Panc1 (cell line): ENCODE data around the gene FHAD1. TPM values are rescaled to one million over a fixed set of nuclear protein-coding genes. Genes with fewer than 3 reads are reported as not detected.
A peak's percentile ranks its signal among the peaks of the same experiment; 100 is the strongest.

Source experiments
- ATAC-seq: fragments of 200-7000 bp; cut with Tn5 transposase; 2 replicates; pipeline ENCODE4 v1.9.1; 2020; ENCODE audit warnings: mild to moderate bottlenecking, moderate library complexity
- BruUV-seq: library from RNA; stranded (reverse); fragments of 400-500 nt; replicated peaks from 2 replicates; lab custom pipeline; 2021; lab: Mats Ljungman, UMichigan
- CTCF ChIA-PET: fragments of 300-600 bp; sonication (Branson Sonifier 250); formaldehyde crosslinking; loops from one replicate; lab custom pipeline; 2022; ENCODE audit warnings: antibody characterized with exemption; lab: Charles Lee
- POLR2A ChIA-PET: fragments of 300-600 bp; sonication (Branson Sonifier 250); formaldehyde crosslinking; loops from one replicate; lab custom pipeline; 2022; ENCODE audit warnings: antibody characterized with exemption; lab: Charles Lee
- DNase-seq: peaks from one replicate; pipeline ENCODE4 v3.0.0-alpha.2; 2010; ENCODE audit warnings: low read depth, low spot score
- H3K27ac ChIP-seq: 2 replicates; pipeline ENCODE4 v1.5.1; 2011; ENCODE audit warnings: mild to moderate bottlenecking, low read length, inconsistent platforms
- H3K27me3 ChIP-seq: fragments of 200-500 bp; sonication (Bioruptor generic); 2 replicates; pipeline ENCODE4 v1.6.0; 2014; ENCODE audit warnings: low read length, inconsistent platforms; ENCODE audit not compliant: control insufficient read depth, insufficient read depth
- H3K36me3 ChIP-seq: fragments of 200-500 bp; sonication (Bioruptor generic); 2 replicates; pipeline ENCODE4 v1.5.1; 2014; ENCODE audit warnings: inconsistent platforms, mild to moderate bottlenecking, low read length, moderate library complexity; ENCODE audit not compliant: control insufficient read depth, insufficient read depth
- H3K4me1 ChIP-seq: 2 replicates; pipeline ENCODE4 v1.5.1; 2011; ENCODE audit warnings: inconsistent platforms, mild to moderate bottlenecking, low read length, moderate library complexity; ENCODE audit not compliant: control insufficient read depth, insufficient read depth
- H3K4me3 ChIP-seq, 2 experiments: 2 replicates each; pipeline ENCODE4 v1.5.1; 2011 to 2012; ENCODE audit warnings: low read depth in 2 of 2, low read length in 2 of 2, mild to moderate bottlenecking in 2 of 2, inconsistent platforms in 1 of 2, moderate library complexity in 1 of 2
- H3K9me3 ChIP-seq: fragments of 200-500 bp; sonication (Bioruptor generic); 2 replicates; pipeline ENCODE4 v1.5.1; 2014; ENCODE audit warnings: low read depth, mild to moderate bottlenecking, inconsistent platforms, low read length, moderate library complexity; ENCODE audit not compliant: control insufficient read depth, insufficient read depth
- CTCF ChIP-seq: fragments of 450-650 bp; IDR thresholded peaks from 2 replicates; pipeline ENCODE4 v1.5.1; 2017; ENCODE audit warnings: mild to moderate bottlenecking
- POLR2AphosphoS5 ChIP-seq: IDR thresholded peaks from 2 replicates; pipeline ENCODE4 v1.6.1; 2012; ENCODE audit warnings: mild to moderate bottlenecking, low read depth, low read length, moderate library complexity
- SIN3A ChIP-seq: IDR thresholded peaks from 2 replicates; pipeline ENCODE4 v1.6.1; 2012; ENCODE audit warnings: low read depth, mild to moderate bottlenecking, low read length, moderate library complexity, borderline replicate concordance; ENCODE audit not compliant: insufficient read depth
- TCF7L2 ChIP-seq: IDR thresholded peaks from 2 replicates; pipeline ENCODE4 v1.6.1; 2011; ENCODE audit warnings: mild to moderate bottlenecking, low read depth, low read length, inconsistent platforms
- in situ Hi-C: cut with HindIII; loops from 2 replicates; pipeline ENCODE4 v1.10.0; 2016; ENCODE audit warnings: low sequenced_read_pairs, low pct_unique_long_range_greater_than_20kb
- intact Hi-C: fragments of 100-400 bp; cut with micrococcal nuclease; formaldehyde crosslinking; loops from one replicate; pipeline ENCODE4 v1.10.0; 2022; ENCODE audit not compliant: unreplicated experiment
- total RNA-seq: library from RNA; stranded (reverse); gene quantifications from one replicate; pipeline ENCODE4 v1.2.1, GENCODE V29; 2021; ENCODE audit not compliant: unreplicated experiment
- TF ChIP-seq, protein P1 (sequence below), 2 experiments: IDR thresholded peaks; 2 replicates each; pipeline ENCODE4 v1.6.1; 2011 to 2012; ENCODE audit warnings: low read depth in 2 of 2, control low read depth in 1 of 2, low read length in 1 of 2, mild to moderate bottlenecking in 1 of 2, moderate library complexity in 1 of 2; ENCODE audit not compliant: insufficient read depth in 1 of 2

The FHAD1 gene
- total RNA-seq, 1 experiment from 2014 or later: 0.23 TPM

DNA sequence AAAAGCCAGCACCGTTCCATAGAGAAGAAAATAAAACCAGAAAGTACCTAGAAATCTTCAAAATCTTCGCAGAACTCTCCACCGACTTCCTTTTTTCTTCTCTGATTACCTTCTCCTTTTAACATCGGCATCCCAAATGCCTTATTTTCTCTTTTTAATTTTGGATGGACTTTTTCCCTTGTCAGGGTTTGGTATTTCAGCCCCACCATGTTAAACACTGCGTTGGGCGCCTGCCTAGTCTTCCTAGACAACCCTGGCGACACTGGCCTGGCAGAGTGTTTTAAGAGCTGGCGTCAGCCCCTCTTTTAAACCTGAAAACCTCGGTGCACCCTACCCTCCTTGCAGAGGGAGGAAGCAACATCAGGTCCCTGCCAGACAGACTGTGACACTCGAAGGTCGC lies 96.7 kb downstream of the FHAD1 start:
- intact Hi-C loops: no loop called here
- ChIA-PET CTCF (no interaction called here), POLR2A (no interaction called here)
- Histone ChIP-seq H3K9me3 (no peaks in the 10 kb centered on the region), H3K27ac (peak overlapping the region; percentile 20; the same call in 1 of the 2 replicates), H3K4me1 (peaks cover 22% of the 10 kb centered on the region), H3K27me3 (no peaks in the 10 kb centered on the region), H3K4me3 (no peak overlapping the region), H3K36me3 (no peaks in the 10 kb centered on the region)
- DNase-seq (no peak), ATAC-seq (no peak)
- TF ChIP-seq, protein P1, sequence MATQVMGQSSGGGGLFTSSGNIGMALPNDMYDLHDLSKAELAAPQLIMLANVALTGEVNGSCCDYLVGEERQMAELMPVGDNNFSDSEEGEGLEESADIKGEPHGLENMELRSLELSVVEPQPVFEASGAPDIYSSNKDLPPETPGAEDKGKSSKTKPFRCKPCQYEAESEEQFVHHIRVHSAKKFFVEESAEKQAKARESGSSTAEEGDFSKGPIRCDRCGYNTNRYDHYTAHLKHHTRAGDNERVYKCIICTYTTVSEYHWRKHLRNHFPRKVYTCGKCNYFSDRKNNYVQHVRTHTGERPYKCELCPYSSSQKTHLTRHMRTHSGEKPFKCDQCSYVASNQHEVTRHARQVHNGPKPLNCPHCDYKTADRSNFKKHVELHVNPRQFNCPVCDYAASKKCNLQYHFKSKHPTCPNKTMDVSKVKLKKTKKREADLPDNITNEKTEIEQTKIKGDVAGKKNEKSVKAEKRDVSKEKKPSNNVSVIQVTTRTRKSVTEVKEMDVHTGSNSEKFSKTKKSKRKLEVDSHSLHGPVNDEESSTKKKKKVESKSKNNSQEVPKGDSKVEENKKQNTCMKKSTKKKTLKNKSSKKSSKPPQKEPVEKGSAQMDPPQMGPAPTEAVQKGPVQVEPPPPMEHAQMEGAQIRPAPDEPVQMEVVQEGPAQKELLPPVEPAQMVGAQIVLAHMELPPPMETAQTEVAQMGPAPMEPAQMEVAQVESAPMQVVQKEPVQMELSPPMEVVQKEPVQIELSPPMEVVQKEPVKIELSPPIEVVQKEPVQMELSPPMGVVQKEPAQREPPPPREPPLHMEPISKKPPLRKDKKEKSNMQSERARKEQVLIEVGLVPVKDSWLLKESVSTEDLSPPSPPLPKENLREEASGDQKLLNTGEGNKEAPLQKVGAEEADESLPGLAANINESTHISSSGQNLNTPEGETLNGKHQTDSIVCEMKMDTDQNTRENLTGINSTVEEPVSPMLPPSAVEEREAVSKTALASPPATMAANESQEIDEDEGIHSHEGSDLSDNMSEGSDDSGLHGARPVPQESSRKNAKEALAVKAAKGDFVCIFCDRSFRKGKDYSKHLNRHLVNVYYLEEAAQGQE (IDR thresholded peaks at IDR 0.05; ENCODE audit: insufficient read depth in 1 of 2, low read depth in 2 of 2, low read length in 1 of 2): no peak
- TF ChIP-seq SIN3A (no peak), TCF7L2 (no peak), POLR2AphosphoS5 (no peak), CTCF (no peak)
- in situ Hi-C loops: no loop called here
- no TSS peak for BruUV-seq

- peaks cover 22% of the 10 kb centered on the region for H3K4me1 ChIP-seq
- no peaks in the 10 kb centered on the region for H3K36me3 ChIP-seq
- H3K27ac ChIP-seq: no peak overlapping the region
- ATAC-seq: no peak
- intact Hi-C loops (no loop called here), in situ Hi-C loops (no loop called here)
- no peak overlapping the region for H3K4me3 ChIP-seq
- H3K27me3 ChIP-seq: no peaks in the 10 kb centered on the region
- POLR2A ChIA-PET: no interaction called here
- H3K9me3 ChIP-seq: no peaks in the 10 kb centered on the region
- DNase-seq: no peak
- CTCF ChIA-PET: no interaction called here
- TF ChIP-seq POLR2AphosphoS5: no peak
- no peak for TF ChIP-seq SIN3A
- TF ChIP-seq, protein P1 (IDR thresholded peaks at IDR 0.05; ENCODE audit: insufficient read depth in 1 of 2, low read depth in 2 of 2, low read length in 1 of 2): no peak
- no peak for TF ChIP-seq CTCF
- no peak for TF ChIP-seq TCF7L2
- no TSS peak for BruUV-seq
These were observed 97.4 kb downstream of the FHAD1 start for GRCh38 chr1:15344380-15344779.
